Neural progenitor cell (in vitro differentiated cells): ENCODE measurements around the gene CRHR1. TPM values are rescaled to one million over a fixed set of nuclear protein-coding genes. Genes with fewer than 3 reads are reported as not detected.

Experiments
- DNase-seq: peaks from one replicate; pipeline ENCODE4 v3.0.0-alpha.2; 2016; ENCODE audit warnings: low spot score
- H2AFZ ChIP-seq: fragments of 200-600 bp; sonication (generic); replicated peaks from 2 replicates; pipeline ENCODE4 v1.6.1; 2016; ENCODE audit warnings: antibody characterized with exemption
- H3F3A ChIP-seq: fragments of 200-600 bp; sonication (generic); 2 replicates; pipeline ENCODE4 v1.6.1; 2016; ENCODE audit warnings: antibody characterized with exemption, low read depth
- H3K27ac ChIP-seq: fragments of 200-600 bp; sonication (generic); 2 replicates; pipeline ENCODE4 v1.5.1; 2016; ENCODE audit warnings: mild to moderate bottlenecking
- H3K27me3 ChIP-seq: fragments of 200-600 bp; sonication (generic); 2 replicates; pipeline ENCODE4 v1.6.1; 2016; ENCODE audit warnings: mild to moderate bottlenecking, moderate library complexity
- H3K36me3 ChIP-seq: fragments of 200-600 bp; sonication (generic); 2 replicates; pipeline ENCODE4 v1.5.1; 2016
- H3K4me1 ChIP-seq: fragments of 200-600 bp; sonication (generic); 2 replicates; pipeline ENCODE4 v1.6.1; 2016; ENCODE audit warnings: mixed run types
- H3K4me2 ChIP-seq: fragments of 200-600 bp; sonication (generic); 2 replicates; pipeline ENCODE4 v1.6.1; 2016
- H3K4me3 ChIP-seq: fragments of 200-600 bp; sonication (generic); 2 replicates; pipeline ENCODE4 v1.5.1; 2016
- H3K79me2 ChIP-seq: fragments of 200-600 bp; sonication (generic); 2 replicates; pipeline ENCODE4 v1.6.1; 2016; ENCODE audit warnings: low read depth
- H3K9ac ChIP-seq: fragments of 200-600 bp; sonication (generic); 2 replicates; pipeline ENCODE4 v1.6.1; 2016
- H3K9me3 ChIP-seq: fragments of 200-600 bp; sonication (generic); 2 replicates; pipeline ENCODE4 v1.5.1; 2016; ENCODE audit warnings: low read depth
- H4K20me1 ChIP-seq: fragments of 200-600 bp; sonication (generic); 2 replicates; pipeline ENCODE4 v1.6.1; 2016; ENCODE audit warnings: low read depth
- H3K27ac Mint-ChIP-seq: 3 replicates; pipeline ENCODE4 v1.8.0; 2021; ENCODE audit warnings: mixed read lengths
- H3K27me3 Mint-ChIP-seq: 2 replicates; pipeline ENCODE4 v1.8.0; 2022; ENCODE audit warnings: low read depth, mild to moderate bottlenecking, inconsistent platforms, moderate library complexity, mixed read lengths; ENCODE audit not compliant: insufficient read depth
- H3K36me3 Mint-ChIP-seq: 3 replicates; pipeline ENCODE4 v1.8.0; 2021; ENCODE audit warnings: mixed read lengths
- H3K4me1 Mint-ChIP-seq: 3 replicates; pipeline ENCODE4 v1.8.0; 2021; ENCODE audit warnings: mixed read lengths
- H3K4me3 Mint-ChIP-seq: 3 replicates; pipeline ENCODE4 v1.8.0; 2021; ENCODE audit warnings: mild to moderate bottlenecking, moderate library complexity, mixed read lengths
- H3K9me3 Mint-ChIP-seq: 3 replicates; pipeline ENCODE4 v1.8.0; 2020; ENCODE audit warnings: mixed read lengths
- EZH2 ChIP-seq: fragments of 200-600 bp; sonication (generic); IDR thresholded peaks from 2 replicates; pipeline ENCODE4 v1.6.1; 2017; ENCODE audit warnings: antibody characterized with exemption, mild to moderate bottlenecking, moderate library complexity
- EZH2phosphoT487 ChIP-seq: fragments of 200-600 bp; sonication (generic); IDR thresholded peaks from 2 replicates; pipeline ENCODE4 v1.6.1; 2017; ENCODE audit warnings: antibody characterized with exemption
- total RNA-seq: library from RNA; depleted of rRNA; stranded (reverse); fragments of >200 nt; gene quantifications from 2 replicates; pipeline ENCODE4 v1.2.3, GENCODE V29; 2015; ENCODE audit warnings: low replicate concordance
- TF ChIP-seq, protein P1 (sequence below): fragments of 200-600 bp; sonication (generic); IDR thresholded peaks from 2 replicates; pipeline ENCODE4 v1.5.1; 2017; ENCODE audit warnings: antibody characterized with exemption, mild to moderate bottlenecking

Gene CRHR1
- total RNA-seq, 1 donor from 2014 or later = 3.4 TPM

DNA sequence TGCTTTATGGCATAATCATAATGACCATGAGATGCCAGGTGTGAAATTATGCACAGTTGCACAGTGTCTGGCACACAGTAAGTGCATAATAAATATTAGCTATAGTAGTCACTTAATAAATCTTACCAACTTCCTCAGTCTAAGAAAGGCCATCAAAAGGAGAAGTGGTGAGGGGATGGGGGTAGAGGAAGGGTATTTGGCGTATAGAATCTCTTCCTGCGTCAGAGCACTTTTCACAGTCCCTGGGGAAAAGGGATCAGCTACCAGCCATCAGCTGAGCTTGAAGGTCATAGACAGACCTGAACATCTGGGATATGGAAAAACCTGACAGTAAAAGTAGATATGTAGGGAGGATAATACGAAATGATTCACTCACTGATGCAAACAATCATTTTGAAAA is 5.8 kb downstream of the CRHR1 start:
- Mint-ChIP-seq H3K4me3 (no peak overlapping the region), H3K27ac (no peak overlapping the region), H3K4me1 (peaks cover 20% of the 10 kb centered on the region), H3K27me3 (peaks cover 26% of the 10 kb centered on the region), H3K36me3 (no peaks in the 10 kb centered on the region), H3K9me3 (no peaks in the 10 kb centered on the region)
- DNase-seq = no peak
- Histone ChIP-seq H3K27me3 (peaks cover 76% of the 10 kb centered on the region), H3K4me3 (no peak overlapping the region), H3K4me2 (no peak overlapping the region), H3K9me3 (no peaks in the 10 kb centered on the region), H3K36me3 (no peaks in the 10 kb centered on the region), H3K9ac (no peak overlapping the region), H3F3A (peaks cover 17% of the 10 kb centered on the region), H3K27ac (no peak overlapping the region), H2AFZ (no peak overlapping the region), H4K20me1 (peaks cover 12% of the 10 kb centered on the region), H3K4me1 (peaks cover 5% of the 10 kb centered on the region), H3K79me2 (no peaks in the 10 kb centered on the region)
- no peak for TF ChIP-seq EZH2
- TF ChIP-seq, protein P1, sequence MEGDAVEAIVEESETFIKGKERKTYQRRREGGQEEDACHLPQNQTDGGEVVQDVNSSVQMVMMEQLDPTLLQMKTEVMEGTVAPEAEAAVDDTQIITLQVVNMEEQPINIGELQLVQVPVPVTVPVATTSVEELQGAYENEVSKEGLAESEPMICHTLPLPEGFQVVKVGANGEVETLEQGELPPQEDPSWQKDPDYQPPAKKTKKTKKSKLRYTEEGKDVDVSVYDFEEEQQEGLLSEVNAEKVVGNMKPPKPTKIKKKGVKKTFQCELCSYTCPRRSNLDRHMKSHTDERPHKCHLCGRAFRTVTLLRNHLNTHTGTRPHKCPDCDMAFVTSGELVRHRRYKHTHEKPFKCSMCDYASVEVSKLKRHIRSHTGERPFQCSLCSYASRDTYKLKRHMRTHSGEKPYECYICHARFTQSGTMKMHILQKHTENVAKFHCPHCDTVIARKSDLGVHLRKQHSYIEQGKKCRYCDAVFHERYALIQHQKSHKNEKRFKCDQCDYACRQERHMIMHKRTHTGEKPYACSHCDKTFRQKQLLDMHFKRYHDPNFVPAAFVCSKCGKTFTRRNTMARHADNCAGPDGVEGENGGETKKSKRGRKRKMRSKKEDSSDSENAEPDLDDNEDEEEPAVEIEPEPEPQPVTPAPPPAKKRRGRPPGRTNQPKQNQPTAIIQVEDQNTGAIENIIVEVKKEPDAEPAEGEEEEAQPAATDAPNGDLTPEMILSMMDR = no peak
- TF ChIP-seq EZH2phosphoT487 = no peak

DNA sequence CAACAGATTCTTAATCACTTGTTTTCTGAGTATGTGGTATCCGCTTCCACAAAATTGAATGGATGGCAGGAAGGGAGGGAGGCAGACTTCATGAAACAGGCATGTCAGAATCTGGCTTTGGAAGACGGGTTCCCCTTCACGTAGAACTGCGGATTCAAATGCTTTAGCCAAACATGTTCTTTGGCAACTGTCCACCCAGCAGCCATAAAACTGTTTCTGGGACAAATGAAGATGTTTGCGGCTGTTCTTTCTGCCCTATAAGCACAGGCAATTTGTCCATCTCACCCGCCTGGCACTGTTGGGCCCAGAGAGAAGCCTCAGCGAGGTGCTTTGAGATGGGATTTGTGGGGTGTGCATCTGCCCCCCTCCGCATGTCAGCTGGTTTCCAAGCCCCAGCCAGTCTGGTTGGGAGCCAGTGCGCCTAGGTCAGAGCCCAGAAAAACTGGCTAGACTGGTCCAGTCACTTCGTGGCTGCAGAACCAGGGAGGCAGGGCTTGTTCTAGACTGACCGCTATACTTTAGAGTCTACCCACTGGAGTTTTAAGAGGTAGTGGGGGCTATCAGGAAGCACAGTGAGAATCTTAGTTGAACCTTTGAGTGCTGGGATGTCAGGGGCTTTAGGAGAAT is 6.3 kb downstream of the CRHR1 start:
- Mint-ChIP-seq H3K4me1 (peaks cover 23% of the 10 kb centered on the region), H3K27me3 (peaks cover 25% of the 10 kb centered on the region), H3K4me3 (no peak overlapping the region), H3K27ac (no peak overlapping the region), H3K9me3 (no peaks in the 10 kb centered on the region), H3K36me3 (no peaks in the 10 kb centered on the region)
- Histone ChIP-seq H3K27me3 (peaks cover 71% of the 10 kb centered on the region), H2AFZ (no peak overlapping the region), H3K4me3 (no peak overlapping the region), H3K79me2 (no peaks in the 10 kb centered on the region), H3F3A (peaks cover 17% of the 10 kb centered on the region), H4K20me1 (peaks cover 12% of the 10 kb centered on the region), H3K9me3 (no peaks in the 10 kb centered on the region), H3K4me1 (peaks cover 10% of the 10 kb centered on the region), H3K4me2 (no peak overlapping the region), H3K36me3 (no peaks in the 10 kb centered on the region), H3K9ac (no peak overlapping the region), H3K27ac (no peak overlapping the region)
- no peak for DNase-seq
- TF ChIP-seq EZH2phosphoT487 = no peak

DNA sequence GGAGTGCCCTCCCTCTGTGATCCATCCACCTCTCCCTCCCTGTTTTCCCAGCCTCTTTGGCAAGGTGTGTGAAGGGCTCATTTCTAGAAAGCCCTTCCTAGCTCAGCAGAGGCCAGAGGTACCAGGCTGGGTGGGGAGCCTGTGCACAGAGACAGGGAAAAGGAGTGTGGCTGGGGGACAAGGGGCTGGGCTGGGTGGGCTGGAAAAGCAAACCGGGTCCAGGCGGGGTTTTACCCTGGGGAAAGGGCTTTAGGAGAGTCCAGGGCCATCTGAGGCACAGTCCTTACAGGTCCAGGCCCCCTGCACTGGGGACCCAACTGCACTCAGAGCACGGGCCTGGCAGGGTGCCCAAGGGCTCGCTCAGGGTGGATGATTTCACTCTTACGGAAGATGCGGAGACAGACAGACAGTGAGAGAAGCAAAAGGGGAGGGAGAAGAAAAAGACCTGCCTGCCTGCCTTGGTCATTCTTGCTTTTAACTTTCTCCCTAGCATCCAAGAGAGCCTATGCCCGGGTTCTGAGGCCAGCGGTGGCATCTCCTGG is 7.0 kb downstream of the CRHR1 start:
- no peak overlapping the region for H3K27ac ChIP-seq
- peaks cover 7% of the 10 kb centered on the region for H4K20me1 ChIP-seq
- H3K79me2 ChIP-seq = no peaks in the 10 kb centered on the region
- DNase-seq = no peak
- H3K4me3 Mint-ChIP-seq = no peak overlapping the region
- H3F3A ChIP-seq = peaks cover 10% of the 10 kb centered on the region
- peaks cover 18% of the 10 kb centered on the region for H3K27me3 Mint-ChIP-seq
- no peak overlapping the region for H2AFZ ChIP-seq
- no peak overlapping the region for H3K4me3 ChIP-seq
- no peaks in the 10 kb centered on the region for H3K36me3 Mint-ChIP-seq
- H3K36me3 ChIP-seq = no peaks in the 10 kb centered on the region
- no peaks in the 10 kb centered on the region for H3K9me3 ChIP-seq
- H3K27me3 ChIP-seq = peaks cover 64% of the 10 kb centered on the region
- H3K9me3 Mint-ChIP-seq = no peaks in the 10 kb centered on the region
- no peak for TF ChIP-seq EZH2phosphoT487
- TF ChIP-seq EZH2 = no peak
- TF ChIP-seq, protein P1 = no peak
- H3K4me1 ChIP-seq = peaks cover 10% of the 10 kb centered on the region
- H3K9ac ChIP-seq = no peak overlapping the region
- no peak overlapping the region for H3K27ac Mint-ChIP-seq
- H3K4me1 Mint-ChIP-seq = peaks cover 23% of the 10 kb centered on the region
- no peak overlapping the region for H3K4me2 ChIP-seq

DNA sequence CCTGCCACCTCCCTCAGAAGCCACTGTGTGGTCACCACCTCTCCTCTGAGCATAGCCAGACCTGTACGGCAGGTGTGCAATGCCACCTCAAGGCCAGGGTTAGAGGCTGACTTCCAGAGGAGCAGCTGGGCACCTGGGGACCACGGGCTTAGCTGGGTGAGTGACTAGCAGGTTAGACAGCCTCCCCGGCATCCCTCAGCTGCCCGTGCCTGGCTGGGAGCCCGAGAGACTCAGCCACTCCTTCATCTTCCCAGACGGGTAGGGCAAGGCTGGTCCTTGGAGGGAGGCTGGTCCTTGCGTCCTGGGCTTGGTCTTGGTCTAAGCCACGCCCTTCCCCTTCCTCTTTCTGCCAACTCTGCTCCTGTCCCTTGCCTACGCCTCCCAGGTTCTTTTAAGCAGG is 7.8 kb downstream of the CRHR1 start:
- peaks cover 1% of the 10 kb centered on the region for H4K20me1 ChIP-seq

More for the DNA sequence above, 7.8 kb downstream of the CRHR1 start:
- Histone ChIP-seq H3K4me2 (no peak overlapping the region), H3K9ac (no peak overlapping the region), H3K79me2 (no peaks in the 10 kb centered on the region), H3K4me3 (no peak overlapping the region), H3K36me3 (no peaks in the 10 kb centered on the region), H3K27ac (no peak overlapping the region), H3K4me1 (peaks cover 12% of the 10 kb centered on the region), H3F3A (peaks cover 3% of the 10 kb centered on the region), H2AFZ (no peak overlapping the region), H3K9me3 (no peaks in the 10 kb centered on the region), H3K27me3 (peaks cover 55% of the 10 kb centered on the region)
- TF ChIP-seq EZH2phosphoT487 (no peak), EZH2 (no peak)
- TF ChIP-seq, protein P1 = no peak
- Mint-ChIP-seq H3K27me3 (peaks cover 18% of the 10 kb centered on the region), H3K4me3 (no peak overlapping the region), H3K36me3 (no peaks in the 10 kb centered on the region), H3K4me1 (peaks cover 22% of the 10 kb centered on the region), H3K27ac (no peak overlapping the region), H3K9me3 (no peaks in the 10 kb centered on the region)
- DNase-seq = no peak
